Panc1 (cell line): ENCODE measurements around the gene DAG1. TPM values are rescaled to one million over a fixed set of nuclear protein-coding genes. Genes with fewer than 3 reads are reported as not detected.

Experiments used
- ATAC-seq: fragments of 200-7000 bp; cut with Tn5 transposase; 2 replicates; pipeline ENCODE4 v1.9.1; 2020; ENCODE audit warnings: mild to moderate bottlenecking, moderate library complexity
- BruUV-seq: library from RNA; stranded (reverse); fragments of 400-500 nt; replicated peaks from 2 replicates; lab custom pipeline; 2021; lab: Mats Ljungman, UMichigan
- CTCF ChIA-PET: fragments of 300-600 bp; sonication (Branson Sonifier 250); formaldehyde crosslinking; loops from one replicate; lab custom pipeline; 2022; ENCODE audit warnings: antibody characterized with exemption; lab: Charles Lee
- POLR2A ChIA-PET: fragments of 300-600 bp; sonication (Branson Sonifier 250); formaldehyde crosslinking; loops from one replicate; lab custom pipeline; 2022; ENCODE audit warnings: antibody characterized with exemption; lab: Charles Lee
- DNase-seq: peaks from one replicate; pipeline ENCODE4 v3.0.0-alpha.2; 2010; ENCODE audit warnings: low read depth, low spot score
- H3K27ac ChIP-seq: 2 replicates; pipeline ENCODE4 v1.5.1; 2011; ENCODE audit warnings: mild to moderate bottlenecking, low read length, inconsistent platforms
- H3K27me3 ChIP-seq: fragments of 200-500 bp; sonication (Bioruptor generic); 2 replicates; pipeline ENCODE4 v1.6.0; 2014; ENCODE audit warnings: low read length, inconsistent platforms; ENCODE audit not compliant: control insufficient read depth, insufficient read depth
- H3K36me3 ChIP-seq: fragments of 200-500 bp; sonication (Bioruptor generic); 2 replicates; pipeline ENCODE4 v1.5.1; 2014; ENCODE audit warnings: inconsistent platforms, mild to moderate bottlenecking, low read length, moderate library complexity; ENCODE audit not compliant: control insufficient read depth, insufficient read depth
- H3K4me1 ChIP-seq: 2 replicates; pipeline ENCODE4 v1.5.1; 2011; ENCODE audit warnings: inconsistent platforms, mild to moderate bottlenecking, low read length, moderate library complexity; ENCODE audit not compliant: control insufficient read depth, insufficient read depth
- H3K4me3 ChIP-seq, 2 experiments: 2 replicates each; pipeline ENCODE4 v1.5.1; 2011 to 2012; ENCODE audit warnings: low read depth in 2 of 2, low read length in 2 of 2, mild to moderate bottlenecking in 2 of 2, inconsistent platforms in 1 of 2, moderate library complexity in 1 of 2
- H3K9me3 ChIP-seq: fragments of 200-500 bp; sonication (Bioruptor generic); 2 replicates; pipeline ENCODE4 v1.5.1; 2014; ENCODE audit warnings: low read depth, mild to moderate bottlenecking, inconsistent platforms, low read length, moderate library complexity; ENCODE audit not compliant: control insufficient read depth, insufficient read depth
- CTCF ChIP-seq: fragments of 450-650 bp; IDR thresholded peaks from 2 replicates; pipeline ENCODE4 v1.5.1; 2017; ENCODE audit warnings: mild to moderate bottlenecking
- POLR2AphosphoS5 ChIP-seq: IDR thresholded peaks from 2 replicates; pipeline ENCODE4 v1.6.1; 2012; ENCODE audit warnings: mild to moderate bottlenecking, low read depth, low read length, moderate library complexity
- REST ChIP-seq, 2 experiments: IDR thresholded peaks; 2 replicates each; pipeline ENCODE4 v1.6.1; 2011 to 2012; ENCODE audit warnings: low read depth in 2 of 2, control low read depth in 1 of 2, low read length in 1 of 2, mild to moderate bottlenecking in 1 of 2, moderate library complexity in 1 of 2; ENCODE audit not compliant: insufficient read depth in 1 of 2
- SIN3A ChIP-seq: IDR thresholded peaks from 2 replicates; pipeline ENCODE4 v1.6.1; 2012; ENCODE audit warnings: low read depth, mild to moderate bottlenecking, low read length, moderate library complexity, borderline replicate concordance; ENCODE audit not compliant: insufficient read depth
- TCF7L2 ChIP-seq: IDR thresholded peaks from 2 replicates; pipeline ENCODE4 v1.6.1; 2011; ENCODE audit warnings: mild to moderate bottlenecking, low read depth, low read length, inconsistent platforms
- in situ Hi-C: cut with HindIII; loops from 2 replicates; pipeline ENCODE4 v1.10.0; 2016; ENCODE audit warnings: low sequenced_read_pairs, low pct_unique_long_range_greater_than_20kb
- intact Hi-C: fragments of 100-400 bp; cut with micrococcal nuclease; formaldehyde crosslinking; loops from one replicate; pipeline ENCODE4 v1.10.0; 2022; ENCODE audit not compliant: unreplicated experiment
- total RNA-seq: library from RNA; stranded (reverse); gene quantifications from one replicate; pipeline ENCODE4 v1.2.1, GENCODE V29; 2021; ENCODE audit not compliant: unreplicated experiment

Gene DAG1
- total RNA-seq, 1 experiment from 2014 or later = 160 TPM

GRCh38 chr3:49482766-49483165 lies 12.7 kb downstream of the DAG1 start:
- DNase-seq (no peak), ATAC-seq (no peak)
- Histone ChIP-seq H3K36me3 (no peaks in the 10 kb centered on the region), H3K27me3 (no peaks in the 10 kb centered on the region), H3K27ac (no peak overlapping the region), H3K4me1 (peaks cover 16% of the 10 kb centered on the region), H3K9me3 (no peaks in the 10 kb centered on the region), H3K4me3 (no peak overlapping the region)
- ChIA-PET CTCF (no interaction called here), POLR2A (no interaction called here)
- intact Hi-C loops = no loop called here
- TSS peak; percentile 41 for BruUV-seq
- TF ChIP-seq SIN3A (no peak), TCF7L2 (no peak), POLR2AphosphoS5 (no peak), REST (IDR thresholded peaks at IDR 0.05; ENCODE audit: insufficient read depth in 1 of 2, low read depth in 2 of 2, low read length in 1 of 2) (no peak), CTCF (no peak)
- in situ Hi-C loops = no loop called here

GRCh38 chr3:49484471-49484870 lies 14.4 kb downstream of the DAG1 start:
- intact Hi-C loops (no loop called here), in situ Hi-C loops (no loop called here)
- ATAC-seq (no peak), DNase-seq (no peak)
- H3K27ac ChIP-seq = peak overlapping the region; percentile 36; the same call in 1 of the 2 replicates
- H3K4me1 ChIP-seq = peaks cover 16% of the 10 kb centered on the region
- POLR2A ChIA-PET = interaction anchor here (0.6 kb wide), 2 partner anchors 29 to 1027 kb away, joined by 3 to 5 read pairs; no protein-coding TSS in a partner anchor
- no TSS peak for BruUV-seq
- H3K36me3 ChIP-seq = no peaks in the 10 kb centered on the region
- TF ChIP-seq POLR2AphosphoS5 (no peak), SIN3A (no peak), CTCF (no peak), REST (IDR thresholded peaks at IDR 0.05; ENCODE audit: insufficient read depth in 1 of 2, low read depth in 2 of 2, low read length in 1 of 2) (no peak), TCF7L2 (no peak)
- no peaks in the 10 kb centered on the region for H3K27me3 ChIP-seq
- no peak overlapping the region for H3K4me3 ChIP-seq
- H3K9me3 ChIP-seq = no peaks in the 10 kb centered on the region
- CTCF ChIA-PET = no interaction called here
